Hepatocyte (in vitro differentiated cells): ENCODE measurements around the gene TLCD4.

Experiments
- CTCF ChIP-seq: fragments of 200-600 bp; sonication (generic); IDR thresholded peaks from 2 replicates; pipeline ENCODE4 v1.5.1; 2016; ENCODE audit warnings: antibody characterized with exemption, mild to moderate bottlenecking; ENCODE audit not compliant: poor library complexity
- EZH2 ChIP-seq: fragments of 200-600 bp; sonication (generic); IDR thresholded peaks from 2 replicates; pipeline ENCODE4 v1.6.1; 2016; ENCODE audit warnings: antibody characterized with exemption, mild to moderate bottlenecking, borderline replicate concordance

DNA sequence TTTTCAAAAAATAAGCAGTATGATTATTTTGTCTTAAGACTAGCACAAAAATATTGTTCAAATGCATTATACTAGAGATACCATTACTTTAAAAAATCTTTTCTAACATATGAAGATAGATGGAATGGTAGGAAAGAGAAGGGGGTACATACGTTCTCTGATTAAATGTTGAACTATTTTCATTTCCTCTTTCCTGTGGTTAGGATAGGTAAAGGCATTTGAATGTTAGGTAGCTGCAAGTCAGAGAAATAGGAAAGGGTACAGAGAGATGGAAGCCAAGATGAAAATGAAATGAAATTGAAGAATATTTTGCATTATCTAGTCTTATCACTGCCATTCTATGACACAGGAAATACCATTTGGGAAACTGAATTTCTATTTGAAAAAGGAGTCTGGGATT is 28.3 kb downstream of the TLCD4 start:
- TF ChIP-seq CTCF: no peak
- TF ChIP-seq EZH2: no peak
